NCI-H226 (cell line): ENCODE results near the gene F7.
"Not testable (repeated sequence)": the region's sequence is repeated elsewhere in the genome, so short reads cannot be mapped to it uniquely, and the experiment has no call there.

Experiments
- DNase-seq: peaks from one replicate; pipeline ENCODE4 v3.0.0-alpha.2; 2015

Gene F7

DNA sequence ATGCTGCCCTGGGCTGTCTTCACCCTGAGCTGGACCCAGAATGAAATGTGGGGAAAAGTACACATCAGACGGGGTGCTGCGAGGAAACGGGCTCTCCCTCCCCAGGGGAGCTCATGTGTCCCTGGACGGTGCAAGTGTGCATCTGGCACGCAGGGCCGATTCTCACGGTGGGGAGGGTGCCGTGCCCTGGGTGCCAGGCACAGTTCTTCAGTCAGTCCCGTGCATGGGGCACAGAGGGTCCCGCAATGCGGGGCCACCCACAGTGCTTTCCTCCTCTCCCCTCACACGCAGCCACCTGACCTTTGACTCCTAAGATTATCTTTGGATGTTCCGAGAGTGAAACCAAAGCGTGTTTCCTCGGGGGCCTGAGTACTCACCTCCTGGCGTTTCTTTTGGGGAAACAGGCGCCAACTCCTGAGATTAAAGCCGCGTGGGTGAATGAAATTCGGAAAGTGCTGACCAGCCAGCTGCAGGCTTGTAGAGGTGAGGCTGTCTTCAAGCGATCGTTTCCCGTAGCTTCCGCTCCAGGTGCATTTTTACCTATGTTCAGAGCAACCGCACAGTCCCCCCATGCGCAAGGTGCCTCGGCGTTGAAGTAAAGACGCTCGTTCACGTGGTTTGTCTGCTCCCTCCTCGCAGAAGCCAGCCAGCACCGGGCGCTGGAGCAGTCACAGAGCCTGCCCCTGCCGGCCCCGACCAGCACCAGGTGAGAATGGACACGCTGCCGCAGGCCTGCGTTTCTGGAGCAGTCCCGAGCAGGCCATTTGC lies 17.5 kb upstream of the F7 start:
- DNase-seq: no peak

DNA sequence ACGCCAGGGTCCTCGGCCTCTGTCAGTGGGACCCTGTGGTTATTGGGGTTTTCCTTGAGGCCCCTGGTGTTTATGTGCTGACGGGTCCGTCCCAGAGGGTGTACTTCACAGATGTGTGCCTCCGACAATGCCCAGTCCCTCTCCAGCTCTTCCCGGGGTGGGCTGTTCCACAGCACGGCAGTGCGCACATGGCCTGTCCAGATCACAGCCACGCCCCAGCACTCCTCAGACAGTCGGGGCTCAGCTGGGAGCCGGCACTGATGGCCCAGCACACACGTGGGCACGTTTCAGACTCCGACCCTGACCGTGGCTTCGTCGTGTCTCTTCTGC lies 16.9 kb upstream of the F7 start:
- DNase-seq: no peak

DNA sequence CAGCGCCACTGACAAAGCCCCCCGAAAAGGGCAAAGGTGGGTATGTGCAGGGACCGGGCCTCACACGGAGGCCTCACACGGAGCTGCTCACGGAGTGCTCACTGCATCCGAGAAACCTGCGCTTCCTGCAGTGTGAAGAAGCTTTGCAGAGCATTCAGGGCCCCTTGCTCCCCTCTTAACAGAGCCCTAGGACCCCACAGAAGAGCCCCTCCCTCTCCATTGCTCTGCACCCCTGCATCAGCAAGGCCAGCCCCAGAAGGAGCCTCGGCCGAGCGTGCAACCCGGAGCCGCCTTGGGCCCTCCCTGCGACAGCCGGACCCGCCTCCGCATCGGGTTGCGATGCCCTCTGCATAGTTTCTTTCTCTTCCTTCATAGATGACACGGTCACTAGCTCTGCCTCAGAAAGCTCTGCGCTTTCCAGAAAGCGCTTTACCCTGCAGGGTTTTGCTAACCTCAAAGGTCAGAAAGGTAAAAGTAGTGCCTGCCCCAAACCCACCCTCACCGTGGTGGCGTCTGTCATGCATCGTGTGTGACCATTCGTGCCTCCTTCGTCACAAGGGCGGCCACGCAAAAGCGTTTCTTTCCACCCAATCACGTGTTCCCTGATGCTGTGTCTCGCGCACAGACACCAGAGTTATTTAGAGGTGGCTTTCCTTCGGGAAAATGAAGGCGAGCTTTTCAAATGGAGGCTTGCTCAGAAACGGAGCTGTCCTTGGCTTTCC lies 15.7 kb upstream of the F7 start:
- DNase-seq: no peak

DNA sequence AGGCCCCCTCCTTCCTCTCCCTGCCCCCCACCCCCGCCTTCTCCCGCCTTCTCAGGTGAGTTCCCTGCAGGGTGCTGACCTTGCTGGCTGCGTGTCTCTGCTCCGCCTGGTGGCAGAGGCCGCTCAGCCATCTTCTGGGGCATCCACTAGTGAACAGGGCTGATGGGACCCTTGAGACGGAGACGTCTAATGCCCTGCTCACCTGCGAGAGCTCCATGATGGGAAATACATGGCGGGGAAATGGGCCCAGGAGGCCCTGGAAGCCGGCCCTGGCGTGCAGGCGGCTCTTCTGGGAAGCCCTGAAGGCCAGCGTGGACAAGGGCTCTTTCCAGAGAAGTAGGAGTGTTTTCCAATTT lies 15.2 kb upstream of the F7 start:
- DNase-seq: no peak

DNA sequence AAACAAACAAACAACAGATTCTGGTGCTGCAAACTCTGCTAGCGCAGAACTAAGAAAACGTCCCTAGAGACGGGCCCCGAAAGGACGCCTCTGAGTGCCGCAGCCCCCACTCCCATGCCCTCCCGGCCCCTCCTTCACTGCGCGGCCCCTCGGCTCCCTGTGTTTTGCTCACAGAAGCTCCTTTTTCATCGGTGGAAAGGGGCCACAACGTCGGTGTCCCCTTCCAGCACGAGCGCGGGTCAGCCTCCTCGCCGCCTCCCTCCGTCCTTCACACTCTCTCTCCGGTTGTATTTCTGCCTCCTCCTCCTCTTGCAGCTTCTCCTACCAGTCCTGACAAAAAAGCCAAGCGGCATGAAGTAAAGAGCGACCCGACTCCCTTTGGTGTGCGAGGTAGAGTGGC lies 14.8 kb upstream of the F7 start:
- no peak for DNase-seq

DNA sequence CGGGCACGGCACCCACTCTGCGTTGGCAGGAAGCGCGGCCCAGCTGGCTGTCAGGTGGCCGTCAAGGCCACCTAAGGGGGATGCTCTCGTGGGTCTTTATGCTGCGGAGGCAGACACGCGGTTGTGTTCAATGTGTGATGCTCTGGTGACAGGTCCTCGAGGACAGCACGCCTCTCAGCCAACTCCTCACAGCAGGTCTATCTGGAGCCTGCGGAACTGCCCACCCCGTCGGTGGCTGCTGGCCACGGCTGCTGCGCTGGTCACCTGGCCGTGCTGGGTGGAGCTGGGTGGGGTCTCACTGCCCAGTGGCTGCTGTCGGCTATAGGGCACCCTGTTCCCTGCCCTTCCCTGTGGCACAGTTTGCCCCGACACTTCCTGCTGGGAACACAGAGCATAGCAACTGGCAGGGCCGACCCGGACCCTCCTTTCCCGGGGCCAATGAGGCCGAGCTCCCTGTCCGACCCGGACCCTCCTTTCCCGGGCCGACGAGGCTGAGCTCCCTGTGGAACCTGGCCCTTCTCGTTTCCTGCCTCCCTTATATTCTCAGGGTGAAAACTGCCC lies 14.3 kb upstream of the F7 start:
- DNase-seq: no peak

DNA sequence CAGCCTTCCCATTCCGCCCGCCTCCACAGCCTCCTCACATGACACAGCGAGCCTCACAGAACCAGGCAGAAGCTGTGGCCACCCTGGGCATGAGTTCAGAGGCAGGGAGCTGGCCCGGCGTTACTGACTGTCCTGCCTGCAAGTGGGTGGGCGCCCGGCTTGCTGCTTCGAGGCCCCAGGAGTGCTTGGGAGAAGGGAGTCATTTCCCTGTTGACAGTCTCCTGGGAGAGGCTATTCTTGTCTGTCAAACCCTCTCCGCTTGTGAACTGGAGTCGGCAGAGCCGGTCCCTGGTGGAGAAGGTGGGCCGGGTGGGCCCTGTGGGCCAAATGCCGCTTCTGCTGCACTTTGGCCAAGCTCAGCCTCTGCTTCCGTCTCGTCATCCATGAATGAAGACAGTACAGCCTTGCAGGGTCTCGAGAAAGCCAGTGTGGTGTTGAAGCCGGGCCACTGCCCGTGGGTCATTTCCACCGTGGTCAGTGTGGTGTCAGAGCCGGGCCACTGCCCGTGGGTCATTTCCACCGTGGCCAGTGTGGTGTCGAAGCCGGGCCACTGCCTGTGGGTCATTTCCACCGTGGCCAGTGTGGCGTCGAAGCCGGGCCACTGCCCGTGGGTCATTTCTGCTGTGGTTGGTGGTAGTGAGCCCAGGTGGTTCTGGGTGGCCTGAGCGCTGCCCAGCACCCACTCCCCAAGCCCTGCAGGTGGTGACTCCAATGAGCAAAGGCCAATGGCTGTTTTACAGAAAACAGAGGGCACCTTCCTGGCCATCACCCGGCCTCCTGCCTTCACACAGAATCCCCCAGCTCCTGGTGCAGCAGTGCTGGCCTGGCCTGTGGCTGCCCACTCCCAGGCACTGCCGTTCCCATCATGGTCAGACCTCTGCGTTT lies 13.5 kb upstream of the F7 start:
- DNase-seq: no peak

DNA sequence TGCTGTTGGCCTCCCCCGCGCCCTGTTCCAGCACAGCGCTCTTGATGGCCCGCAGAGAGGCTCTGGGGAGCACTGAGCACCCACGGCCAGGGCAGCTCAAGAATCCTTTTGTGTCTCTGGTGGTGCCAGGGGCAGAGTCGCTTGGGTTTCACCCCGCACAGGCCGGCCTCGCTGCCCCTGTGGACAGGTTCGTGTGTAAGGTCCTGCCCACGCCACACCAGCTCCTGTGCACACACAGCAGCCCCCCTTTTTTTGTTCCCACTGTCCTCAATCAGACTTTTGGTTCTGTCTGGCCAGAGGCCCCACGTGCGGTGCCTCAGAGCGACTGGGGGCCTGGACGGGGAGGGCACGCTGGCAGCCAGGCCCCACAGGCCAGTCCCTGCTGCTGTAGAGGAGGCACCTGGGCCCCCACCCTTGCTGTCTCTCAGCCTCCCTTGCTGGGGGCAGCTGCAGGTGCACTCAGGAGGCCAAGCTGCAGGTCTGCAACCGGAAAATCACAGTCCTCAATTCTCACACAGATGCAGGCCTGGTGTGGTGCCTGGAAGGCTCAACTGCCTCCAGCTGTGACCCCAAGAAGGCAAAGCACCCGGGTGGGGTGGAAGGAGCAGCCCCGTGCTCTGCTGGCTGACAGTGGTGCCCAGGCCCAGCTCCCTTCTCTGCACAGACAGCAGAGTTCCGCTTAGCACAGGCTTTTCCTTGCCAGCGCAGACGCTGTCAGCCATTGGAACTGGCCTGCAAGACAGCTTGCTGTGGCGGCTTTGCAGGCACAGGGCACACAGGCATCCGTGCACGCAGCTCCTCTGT lies 12.6 kb upstream of the F7 start:
- DNase-seq: no peak

DNA sequence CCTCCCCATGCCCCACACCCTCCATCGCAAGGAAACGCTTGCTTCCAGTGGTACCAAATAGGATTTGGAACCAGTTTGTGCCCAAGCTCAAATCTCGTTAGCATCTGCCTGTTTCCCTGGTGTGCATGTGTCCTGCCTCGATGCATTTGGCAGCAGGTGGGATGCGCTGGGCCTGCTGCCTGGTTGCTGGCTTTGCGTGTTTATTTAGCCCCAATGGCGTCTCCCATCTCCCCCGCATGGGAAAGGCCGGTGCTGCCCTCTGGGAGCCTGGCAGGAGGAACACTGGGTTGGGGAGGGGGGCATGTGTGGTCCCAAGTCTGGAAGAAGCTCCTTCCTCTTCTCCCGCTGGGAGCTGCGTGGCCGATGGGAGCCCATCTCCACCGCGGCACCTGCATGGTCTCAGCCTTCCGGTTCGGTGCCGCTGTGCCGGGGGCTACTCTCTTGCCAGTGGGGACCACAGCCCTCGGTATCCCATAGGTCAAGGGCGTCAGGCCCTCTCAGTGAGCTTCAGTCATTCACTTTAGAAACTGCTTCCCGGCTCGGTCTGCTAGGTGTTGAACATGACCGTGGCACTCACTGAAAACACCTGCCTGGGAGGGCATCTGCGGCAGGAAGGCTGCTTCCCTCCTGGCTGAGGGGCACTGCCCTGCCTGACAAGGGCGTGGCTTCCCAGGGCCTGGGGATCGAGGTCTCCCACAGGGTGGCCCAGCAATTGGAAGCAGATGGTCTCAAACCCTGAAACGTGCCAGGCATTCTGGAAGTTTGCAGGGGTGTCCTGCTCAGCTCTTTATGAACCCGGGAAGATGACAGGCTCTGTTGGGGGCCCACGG lies 11.8 kb upstream of the F7 start:
- DNase-seq: no peak

DNA sequence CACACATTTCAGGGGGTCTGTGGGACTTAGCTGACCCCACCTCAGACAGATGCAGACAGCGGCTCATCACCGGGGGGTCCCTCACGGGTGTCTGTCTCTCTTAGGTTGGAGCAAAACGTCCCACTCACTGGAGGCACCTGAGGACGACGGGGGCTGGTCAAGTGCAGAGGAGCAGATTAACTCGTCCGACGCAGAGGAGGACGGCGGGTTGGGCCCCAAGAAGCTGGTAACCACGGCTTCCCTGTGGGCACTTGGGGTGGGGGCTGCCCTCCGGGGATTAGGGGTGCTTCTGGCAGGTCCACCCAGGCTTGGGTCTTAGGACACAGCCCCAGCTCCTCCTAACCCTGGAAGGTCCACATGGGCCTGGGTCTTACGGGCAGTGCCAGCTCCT lies 11.2 kb upstream of the F7 start:
- DNase-seq: no peak

DNA sequence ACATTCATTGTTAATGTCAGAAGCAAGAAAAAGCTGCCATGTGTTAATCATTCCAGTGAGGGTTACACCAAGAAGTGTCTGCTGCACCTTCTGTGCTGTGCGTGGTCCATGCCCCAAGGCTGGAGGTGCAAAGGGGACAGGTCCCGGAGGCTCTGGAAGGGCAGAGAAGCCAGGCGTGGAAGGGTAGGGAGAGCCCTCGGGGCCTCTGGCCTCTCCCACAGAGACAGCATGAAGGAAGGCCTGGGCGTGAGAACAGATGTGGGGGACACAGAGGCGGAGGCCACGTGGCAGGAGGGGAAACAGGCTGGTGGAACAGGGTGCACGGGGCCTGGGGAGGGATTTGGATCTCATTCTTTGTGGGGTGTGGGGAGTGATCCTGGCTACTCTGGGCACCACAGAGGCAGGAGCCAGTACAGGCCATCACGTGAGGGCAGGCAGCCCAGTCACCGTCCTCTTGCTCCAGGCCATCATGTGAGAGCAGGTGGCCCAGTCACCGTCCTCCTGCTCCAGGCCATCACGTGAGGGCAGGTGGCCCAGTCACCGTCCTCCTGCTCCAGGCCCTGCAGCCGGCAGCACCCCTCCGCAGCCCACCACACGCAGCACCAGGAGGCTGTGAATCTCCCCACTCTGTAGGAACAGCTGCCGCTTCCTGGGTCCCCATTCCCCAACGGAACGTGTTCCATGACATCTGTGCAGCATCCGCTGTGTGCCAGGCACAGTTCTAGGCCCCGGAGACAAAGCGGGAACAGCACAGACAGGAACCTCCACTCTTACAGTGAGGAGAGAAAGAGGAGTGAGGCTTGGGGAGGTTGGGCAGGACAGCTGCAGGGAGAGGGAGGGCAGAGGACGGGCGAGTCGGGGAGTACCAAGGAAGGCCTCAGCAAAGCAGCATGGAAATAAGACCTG lies 10.2 kb upstream of the F7 start:
- no peak for DNase-seq

DNA sequence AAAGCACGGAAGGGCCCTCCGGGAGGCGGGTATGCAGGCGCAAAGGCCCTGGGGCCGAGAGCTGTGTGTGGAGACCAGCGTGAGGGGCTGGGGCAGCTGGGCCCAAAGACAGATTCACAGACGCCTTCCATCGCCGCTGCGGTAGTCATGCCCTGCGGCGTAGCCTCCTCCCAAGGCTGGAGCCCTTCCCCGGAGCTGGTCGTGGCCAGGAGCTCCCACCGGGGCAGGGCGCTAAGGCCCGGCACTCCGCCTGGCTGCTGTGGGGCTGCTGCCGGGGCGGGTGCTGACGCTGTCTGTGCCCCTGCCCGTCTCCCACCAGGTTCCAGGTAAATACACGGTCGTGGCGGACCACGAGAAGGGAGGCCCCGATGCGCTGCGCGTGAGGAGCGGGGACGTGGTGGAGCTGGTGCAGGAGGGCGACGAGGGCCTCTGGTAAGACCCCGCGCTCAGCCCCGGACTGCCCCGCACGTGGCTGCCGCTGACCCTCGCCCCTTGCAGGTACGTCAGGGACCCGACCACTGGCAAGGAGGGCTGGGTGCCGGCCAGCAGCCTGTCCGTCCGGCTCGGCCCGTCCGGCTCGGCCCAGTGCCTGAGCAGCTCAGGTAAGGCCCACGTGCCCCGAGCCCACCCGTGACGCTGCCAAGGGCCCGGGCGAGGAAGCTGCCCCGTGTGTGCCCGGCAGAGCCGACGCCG lies 9.4 kb upstream of the F7 start:
- DNase-seq: no peak

DNA sequence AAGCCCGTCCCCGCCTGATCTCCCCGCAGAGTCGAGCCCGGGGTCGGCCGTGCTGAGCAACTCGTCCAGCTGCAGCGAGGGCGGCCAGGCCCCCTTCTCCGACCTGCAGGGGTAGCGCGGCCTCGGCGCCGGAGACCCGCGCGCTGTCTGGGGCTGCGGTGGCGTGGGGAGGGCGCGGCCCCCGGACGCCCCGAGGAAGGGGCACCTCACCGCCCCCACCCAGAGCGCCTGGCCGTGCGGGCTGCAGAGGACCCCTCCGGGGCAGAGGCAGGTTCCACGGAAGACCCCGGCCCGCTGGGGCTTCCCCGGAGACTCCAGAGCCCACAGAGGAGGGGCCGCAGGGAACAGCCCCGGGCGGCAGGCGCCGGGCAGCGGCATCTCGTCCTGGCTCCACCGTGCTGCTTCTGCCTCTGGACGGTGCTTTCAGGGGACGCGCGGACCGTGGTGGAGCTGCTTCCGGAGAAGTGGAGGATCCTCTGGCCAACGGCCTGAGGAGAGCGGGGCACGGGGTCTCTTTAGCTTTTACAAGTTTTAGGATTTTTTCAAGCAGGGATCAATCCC lies 8.8 kb upstream of the F7 start:
- DNase-seq: no peak

DNA sequence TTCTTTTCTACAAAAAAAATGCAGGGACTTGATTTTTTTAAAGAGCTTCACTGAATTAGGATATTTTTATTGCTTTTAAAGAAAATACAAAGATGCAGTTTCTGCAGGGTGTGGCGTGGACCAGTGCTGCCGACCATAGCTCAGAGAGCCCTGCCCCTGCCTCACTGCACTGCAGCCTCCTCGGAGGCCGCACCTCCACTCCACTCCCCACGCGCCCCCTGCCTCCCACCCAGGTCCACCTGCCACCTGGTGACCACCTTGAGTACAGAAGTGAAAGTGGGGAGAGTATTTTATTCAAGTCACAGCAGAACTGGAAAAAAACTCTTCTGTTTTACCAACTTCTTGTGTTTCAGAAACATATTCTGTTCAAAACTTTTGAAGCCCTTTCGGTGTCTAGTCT lies 7.9 kb upstream of the F7 start:
- no peak for DNase-seq

DNA sequence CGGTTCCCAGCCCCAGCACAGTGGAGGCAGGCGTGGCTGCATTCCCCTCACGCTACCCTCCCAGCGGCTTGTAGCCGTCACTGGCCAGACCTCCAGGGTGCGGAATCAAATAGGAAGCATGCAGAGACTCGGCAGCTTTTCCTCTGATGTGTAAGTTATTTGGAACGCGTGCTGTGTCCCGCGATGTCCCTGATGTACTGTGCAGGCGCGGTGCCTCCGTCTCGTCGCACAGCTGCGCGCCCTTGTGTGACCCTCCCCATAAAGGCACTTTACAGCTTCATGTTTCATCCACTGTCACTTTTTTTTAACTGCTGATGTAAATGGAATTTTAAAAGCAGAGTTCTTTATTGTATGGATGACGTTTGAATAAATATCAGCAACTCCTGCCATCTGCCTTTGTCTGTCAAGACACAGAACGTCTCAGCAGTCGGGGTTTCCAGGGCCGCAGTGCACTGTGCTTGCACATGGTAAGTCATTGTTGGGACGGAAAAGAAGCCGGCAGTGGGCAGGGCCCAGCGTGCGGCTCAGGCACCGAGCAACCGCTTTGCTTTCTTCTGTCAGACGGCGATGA lies 7.3 kb upstream of the F7 start:
- DNase-seq: no peak

DNA sequence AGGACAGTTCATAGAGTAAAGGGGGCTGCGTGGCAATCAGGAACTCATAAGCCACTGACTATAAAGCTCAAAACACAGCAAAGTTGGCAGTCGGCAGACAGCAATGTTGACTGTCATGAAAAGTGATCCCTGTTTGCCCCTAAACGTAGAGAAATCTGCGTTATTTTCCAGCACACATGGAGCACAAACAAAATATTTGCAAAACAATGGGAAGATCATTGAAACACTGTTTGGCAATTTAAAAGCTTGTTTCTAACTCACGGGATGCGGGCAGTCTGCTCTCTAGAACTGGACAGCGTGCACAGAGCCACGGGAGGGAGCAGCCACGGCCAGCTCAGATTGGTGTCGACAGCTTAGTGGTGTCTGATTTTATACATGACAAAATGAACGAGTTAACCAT lies 6.4 kb upstream of the F7 start:
- no peak for DNase-seq

DNA sequence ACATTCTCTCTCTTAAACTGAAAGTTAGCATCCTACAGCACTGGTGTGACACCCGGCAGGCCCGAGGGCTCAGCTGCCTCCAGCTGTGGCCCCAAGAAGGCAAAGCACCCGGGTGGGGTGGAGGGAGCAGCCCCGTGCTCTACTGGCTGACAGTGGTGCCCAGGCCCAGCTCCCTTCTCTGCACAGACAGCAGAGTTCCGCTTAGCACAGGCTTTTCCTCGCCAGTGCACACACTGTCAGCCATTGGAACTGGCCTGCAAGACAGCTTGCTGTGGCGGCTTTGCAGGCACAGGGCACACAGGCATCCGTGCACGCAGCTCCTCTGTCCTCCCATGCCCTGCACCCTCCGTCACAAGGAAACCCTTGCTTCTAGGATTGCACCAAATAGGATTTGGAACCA lies 3.3 kb upstream of the F7 start:
- not testable (repeated sequence) for DNase-seq

DNA sequence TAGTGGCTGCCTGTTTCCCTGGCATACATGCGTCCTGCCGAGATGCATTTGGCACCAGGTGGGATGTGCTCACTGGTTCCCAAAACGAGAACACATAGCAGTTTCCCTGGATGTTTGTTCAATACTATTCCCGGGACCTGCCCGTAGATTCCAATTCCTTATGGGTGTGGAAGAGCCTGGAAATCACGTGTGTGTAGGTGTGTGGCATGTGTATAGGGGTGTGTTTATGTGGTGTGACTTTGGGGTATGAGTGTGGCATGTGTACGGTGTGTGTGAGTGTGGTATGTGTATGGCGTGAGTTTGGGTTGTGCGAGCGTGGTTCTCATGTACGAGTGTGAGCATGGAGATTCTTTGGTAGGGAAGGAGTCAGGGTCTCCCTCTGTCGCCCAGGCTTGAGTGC lies 2.9 kb upstream of the F7 start:
- DNase-seq: no peak

DNA sequence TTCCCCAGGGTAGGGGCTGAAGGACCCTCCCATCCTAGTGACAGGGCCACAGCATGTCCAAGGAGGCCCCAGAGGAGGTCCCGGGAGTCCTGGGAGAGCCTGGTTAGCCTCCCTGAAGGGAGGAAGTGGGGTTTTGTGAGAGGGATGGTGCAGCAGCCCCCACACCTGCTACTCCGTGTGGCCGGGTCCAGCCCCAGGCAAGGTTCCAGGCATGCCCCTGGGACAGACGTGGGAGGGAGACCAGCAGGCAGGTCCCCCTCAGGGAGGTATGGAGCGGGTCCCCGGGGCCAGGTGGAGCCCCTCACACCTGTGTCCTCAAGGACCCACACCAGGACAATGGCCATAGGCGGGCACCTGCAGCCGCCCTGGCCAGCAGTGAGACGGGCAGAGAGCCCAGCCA lies 1.9 kb upstream of the F7 start:
- DNase-seq: no peak
